Endothelial cell of umbilical vein (primary cell): ENCODE measurements around the gene PLCG2. TPM values are rescaled to one million over a fixed set of nuclear protein-coding genes. Genes with fewer than 3 reads are reported as not detected.

Experiments
- BruUV-seq: library from RNA; stranded (reverse); fragments of 400-500 nt; replicated peaks from 2 replicates; lab custom pipeline; 2021; lab: Mats Ljungman, UMichigan
- CTCF ChIA-PET: fragments of 300-600, 350-600 bp; sonication (Branson Sonifier 250); formaldehyde crosslinking; loops from one replicate; lab custom pipeline; 2021; ENCODE audit warnings: antibody characterized with exemption, inconsistent platforms; lab: Charles Lee
- POLR2A ChIA-PET: fragments of 300-600, 350-600 bp; sonication (Branson Sonifier 250); formaldehyde crosslinking; loops from one replicate; lab custom pipeline; 2021; ENCODE audit warnings: antibody characterized with exemption, inconsistent platforms; lab: Charles Lee
- DNase-seq: peaks from one replicate; pipeline ENCODE4 v3.0.0-alpha.2; 2011; ENCODE audit warnings: low read depth, low spot score
- FAIRE-seq: peaks from 2 replicates; lab custom pipeline; 2011; peaks lifted over from hg19 to GRCh38; lab: Jason Lieb, UNC
- H2AFZ ChIP-seq: 2 replicates; pipeline ENCODE4 v1.6.0; 2012; ENCODE audit warnings: low read depth, low read length, control low read depth, inconsistent platforms
- H3K27ac ChIP-seq: 2 replicates; pipeline ENCODE4 v1.5.1; 2011; ENCODE audit warnings: low read depth, mild to moderate bottlenecking, control low read depth, low read length, moderate library complexity; ENCODE audit not compliant: insufficient read depth
- H3K27me3 ChIP-seq, 2 experiments: 2 replicates each; pipeline versions ENCODE4 v1.6.0 to v1.6.1; 2011; ENCODE audit warnings: low read length in 2 of 2, mixed read lengths in 1 of 2; ENCODE audit not compliant: control insufficient read depth in 2 of 2, insufficient read depth in 2 of 2
- H3K36me3 ChIP-seq, 2 experiments: 2 replicates in 1 of 2; 3 replicates in 1 of 2; pipeline ENCODE4 v1.5.1; 2011; ENCODE audit warnings: low read length in 2 of 2, mild to moderate bottlenecking in 1 of 2, moderate library complexity in 1 of 2; ENCODE audit not compliant: control insufficient read depth in 2 of 2, insufficient read depth in 2 of 2; ENCODE audit errors: extremely low read depth in 1 of 2
- H3K4me1 ChIP-seq: 3 replicates; pipeline ENCODE4 v1.5.1; 2011; ENCODE audit warnings: mild to moderate bottlenecking, low read length; ENCODE audit not compliant: control insufficient read depth, insufficient read depth; ENCODE audit errors: extremely low read depth
- H3K4me2 ChIP-seq: 2 replicates; pipeline ENCODE4 v1.6.1; 2011; ENCODE audit warnings: low read length, control low read depth, mixed read lengths; ENCODE audit not compliant: insufficient read depth
- H3K4me3 ChIP-seq, 3 experiments: fragments of 200-600 bp in 1 of 3; sonication (generic), shearing (Covaris generic) in 1 of 3; replicated peaks in 1 of 3; 2 replicates each; pipeline ENCODE4 v1.5.1; 2011 to 2016; ENCODE audit warnings: control low read depth in 3 of 3, low read length in 3 of 3, mild to moderate bottlenecking in 2 of 3, inconsistent platforms in 1 of 3, low read depth in 1 of 3, moderate library complexity in 1 of 3; ENCODE audit not compliant: insufficient read depth in 1 of 3
- H3K79me2 ChIP-seq: 2 replicates; pipeline ENCODE4 v1.6.0; 2012; ENCODE audit warnings: low read length, inconsistent platforms; ENCODE audit not compliant: control insufficient read depth, insufficient read depth
- H3K9ac ChIP-seq: replicated peaks from 2 replicates; pipeline ENCODE3; 2011; ENCODE audit warnings: low read length, control low read depth; ENCODE audit not compliant: insufficient read depth; ENCODE audit errors: extremely low read depth
- H3K9me1 ChIP-seq: replicated peaks from 3 replicates; pipeline ENCODE4 v1.6.0; 2011; ENCODE audit warnings: mild to moderate bottlenecking, low read length; ENCODE audit not compliant: control insufficient read depth, insufficient read depth; ENCODE audit errors: extremely low read depth
- H3K9me3 ChIP-seq: replicated peaks from 2 replicates; pipeline ENCODE4 v1.5.1; 2012; ENCODE audit warnings: low read length, inconsistent platforms; ENCODE audit not compliant: control insufficient read depth, insufficient read depth
- H4K20me1 ChIP-seq: replicated peaks from 2 replicates; pipeline ENCODE3; 2011; ENCODE audit warnings: mild to moderate bottlenecking, low read length; ENCODE audit not compliant: control insufficient read depth, insufficient read depth; ENCODE audit errors: extremely low read depth
- EZH2 ChIP-seq: IDR thresholded peaks from 2 replicates; pipeline ENCODE4 v1.6.1; 2012; ENCODE audit warnings: borderline replicate concordance, low read depth, mild to moderate bottlenecking, moderate library complexity, low read length, inconsistent platforms; ENCODE audit not compliant: severe bottlenecking
- FOS ChIP-seq: IDR thresholded peaks from 2 replicates; pipeline ENCODE4 v1.6.1; 2011; ENCODE audit warnings: mild to moderate bottlenecking, low read length, moderate library complexity, borderline replicate concordance; ENCODE audit not compliant: insufficient read depth
- GATA2 ChIP-seq: IDR thresholded peaks from 2 replicates; pipeline ENCODE4 v1.7.0; 2011; ENCODE audit warnings: low read depth, mild to moderate bottlenecking, moderate library complexity, mixed read lengths, low read length; ENCODE audit not compliant: insufficient read length, insufficient read depth
- JUN ChIP-seq: IDR thresholded peaks from 2 replicates; pipeline ENCODE4 v1.6.1; 2011; ENCODE audit warnings: borderline replicate concordance, low read depth; ENCODE audit not compliant: insufficient read length, insufficient read depth
- MYC ChIP-seq: IDR thresholded peaks from one replicate; pipeline ENCODE4 v1.6.1; 2011; ENCODE audit warnings: mild to moderate bottlenecking, low read depth, low read length
- POLR2A ChIP-seq: IDR thresholded peaks from 2 replicates; pipeline ENCODE4 v1.6.1; 2012; ENCODE audit warnings: low read depth, mild to moderate bottlenecking, control low read depth, low read length
- POLR2AphosphoS5 ChIP-seq: IDR thresholded peaks from 2 replicates; pipeline ENCODE4 v1.6.1; 2012; ENCODE audit warnings: low read depth, mild to moderate bottlenecking, control low read depth, low read length, moderate library complexity; ENCODE audit not compliant: insufficient read depth
- dilution Hi-C: fragments of 300-500 bp; cut with MboI; formaldehyde crosslinking; loops from one replicate; pipeline ENCODE4 v1.15.0; 2019; ENCODE audit warnings: low sequenced_read_pairs; ENCODE audit not compliant: extremely low pct_ligation_motif_present
- intact Hi-C: fragments of 100-400 bp; cut with micrococcal nuclease; formaldehyde crosslinking; loops from one replicate; pipeline ENCODE4 v1.10.0; 2022
- polyA plus RNA-seq, 4 experiments: library from polyadenylated mRNA; depleted of rRNA in 3 of 4; stranded (reverse) in 3 of 4; unstranded in 1 of 4; fragments of >200 nt; gene quantifications; 2 replicates each; pipeline versions ENCODE4 v1.2.1 to v1.2.3, GENCODE V29; 2011 to 2012; ENCODE audit warnings: missing spikeins in 1 of 4
- total RNA-seq: library from RNA; stranded (reverse); gene quantifications from 2 replicates; pipeline ENCODE4 v1.2.3, GENCODE V29; 2021
- TF ChIP-seq, protein P1 (sequence below), 2 donors: IDR thresholded peaks; 1 replicate in 1 of 2; 2 replicates in 1 of 2; pipeline ENCODE4 v1.5.1; 2011; ENCODE audit warnings: low read length in 2 of 2, mild to moderate bottlenecking in 2 of 2, moderate library complexity in 2 of 2, control low read depth in 1 of 2, inconsistent platforms in 1 of 2, low read depth in 1 of 2; ENCODE audit not compliant: insufficient read depth in 1 of 2; ENCODE audit errors: extremely low read depth in 1 of 2
- TF ChIP-seq, protein P2 (sequence below): IDR thresholded peaks from 2 replicates; pipeline ENCODE4 v1.6.1; 2011; ENCODE audit not compliant: insufficient read depth, insufficient read length

Gene PLCG2
- total and polyA plus RNA-seq, 2 donors (not counting 3 experiments of a cell fraction or from before 2014, with no cell fraction given): 10.8 to 13.6 TPM

- no peak for TF ChIP-seq POLR2A
- TF ChIP-seq, protein P1, sequence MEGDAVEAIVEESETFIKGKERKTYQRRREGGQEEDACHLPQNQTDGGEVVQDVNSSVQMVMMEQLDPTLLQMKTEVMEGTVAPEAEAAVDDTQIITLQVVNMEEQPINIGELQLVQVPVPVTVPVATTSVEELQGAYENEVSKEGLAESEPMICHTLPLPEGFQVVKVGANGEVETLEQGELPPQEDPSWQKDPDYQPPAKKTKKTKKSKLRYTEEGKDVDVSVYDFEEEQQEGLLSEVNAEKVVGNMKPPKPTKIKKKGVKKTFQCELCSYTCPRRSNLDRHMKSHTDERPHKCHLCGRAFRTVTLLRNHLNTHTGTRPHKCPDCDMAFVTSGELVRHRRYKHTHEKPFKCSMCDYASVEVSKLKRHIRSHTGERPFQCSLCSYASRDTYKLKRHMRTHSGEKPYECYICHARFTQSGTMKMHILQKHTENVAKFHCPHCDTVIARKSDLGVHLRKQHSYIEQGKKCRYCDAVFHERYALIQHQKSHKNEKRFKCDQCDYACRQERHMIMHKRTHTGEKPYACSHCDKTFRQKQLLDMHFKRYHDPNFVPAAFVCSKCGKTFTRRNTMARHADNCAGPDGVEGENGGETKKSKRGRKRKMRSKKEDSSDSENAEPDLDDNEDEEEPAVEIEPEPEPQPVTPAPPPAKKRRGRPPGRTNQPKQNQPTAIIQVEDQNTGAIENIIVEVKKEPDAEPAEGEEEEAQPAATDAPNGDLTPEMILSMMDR (IDR thresholded peaks at IDR 0.05; ENCODE audit: extremely low read depth in 1 of 2, insufficient read depth in 1 of 2, low read depth in 1 of 2, low read length in 2 of 2): peak in 1 of 2 donors; percentile 37
- dilution Hi-C loops (no loop called here), intact Hi-C loops (loop anchor here (1.0 kb wide), 1 partner anchor 42 kb away; no protein-coding TSS in a partner anchor)
- Histone ChIP-seq H3K9me3 (no peaks in the 10 kb centered on the region), H3K4me3 (no peak overlapping the region), H3K79me2 (no peaks in the 10 kb centered on the region), H3K27ac (no peak overlapping the region), H3K4me2 (no peak overlapping the region), H3K4me1 (no peaks in the 10 kb centered on the region), H4K20me1 (no peaks in the 10 kb centered on the region), H3K9me1 (no peaks in the 10 kb centered on the region), H2AFZ (no peak overlapping the region), H3K9ac (no peak overlapping the region), H3K36me3 (no peaks in the 10 kb centered on the region), H3K27me3 (no peaks in the 10 kb centered on the region)
- no TSS peak for BruUV-seq
- ChIA-PET POLR2A (no interaction called here), CTCF (interaction anchor here (0.6 to 2.5 kb wide), 9 partner anchors 31 to 297 kb away, joined by 3 to 37 read pairs (median 4); no protein-coding TSS in a partner anchor)
- no peak for FAIRE-seq
- DNase-seq: peak; percentile 14
Measured at GRCh38 chr16:81932668-81933067, 153.6 kb downstream of the PLCG2 start.

DNA sequence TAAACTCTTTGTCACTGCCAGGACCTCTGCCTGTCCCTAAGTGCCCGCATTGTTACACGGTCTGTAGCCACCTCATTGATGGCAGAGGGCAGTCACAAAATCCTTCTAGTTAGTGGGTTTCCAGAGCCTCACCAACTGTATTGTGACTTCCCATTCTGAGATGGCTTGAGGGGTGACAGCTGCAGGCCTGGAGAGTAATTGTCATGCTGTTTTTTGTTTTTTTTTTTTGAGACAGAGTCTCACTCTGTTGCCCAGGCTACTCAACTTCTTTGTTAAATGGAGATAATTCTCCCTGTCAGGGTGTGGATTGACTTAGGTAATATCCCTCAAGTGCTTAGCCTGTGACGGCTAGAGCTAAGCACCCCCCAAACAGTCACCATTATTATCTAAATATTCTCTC, 154.3 kb downstream of the PLCG2 start:
- Histone ChIP-seq H3K36me3 (no peaks in the 10 kb centered on the region), H3K27me3 (no peaks in the 10 kb centered on the region), H4K20me1 (no peaks in the 10 kb centered on the region), H2AFZ (no peak overlapping the region), H3K9me1 (no peaks in the 10 kb centered on the region), H3K27ac (no peak overlapping the region), H3K4me2 (no peak overlapping the region), H3K4me1 (no peaks in the 10 kb centered on the region), H3K9me3 (no peaks in the 10 kb centered on the region), H3K9ac (no peak overlapping the region), H3K4me3 (no peak overlapping the region), H3K79me2 (no peaks in the 10 kb centered on the region)
- DNase-seq (no peak), FAIRE-seq (no peak)
- intact Hi-C loops: no loop called here
- ChIA-PET CTCF (interaction anchor here (1.1 to 2.5 kb wide), 5 partner anchors 31 to 297 kb away, joined by 3 to 37 read pairs (median 6); no protein-coding TSS in a partner anchor), POLR2A (no interaction called here)
- BruUV-seq: no TSS peak
- TF ChIP-seq, protein P1 (IDR thresholded peaks at IDR 0.05; ENCODE audit: extremely low read depth in 1 of 2, insufficient read depth in 1 of 2, low read depth in 1 of 2, low read length in 2 of 2): no peak
- TF ChIP-seq POLR2A: no peak
- TF ChIP-seq JUN: no peak
- TF ChIP-seq POLR2AphosphoS5: no peak
- no peak for TF ChIP-seq MYC
- TF ChIP-seq GATA2: no peak
- TF ChIP-seq EZH2: no peak
- TF ChIP-seq FOS: no peak
- TF ChIP-seq, protein P2, sequence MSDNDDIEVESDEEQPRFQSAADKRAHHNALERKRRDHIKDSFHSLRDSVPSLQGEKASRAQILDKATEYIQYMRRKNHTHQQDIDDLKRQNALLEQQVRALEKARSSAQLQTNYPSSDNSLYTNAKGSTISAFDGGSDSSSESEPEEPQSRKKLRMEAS: no peak
- dilution Hi-C loops: no loop called here
